HFF-Myc (cell line): ENCODE results near the gene BRD1.
A peak's percentile ranks its signal among the peaks of the same experiment; 100 is the strongest.

Experiments
- DNase-seq: peaks from one replicate; pipeline ENCODE4 v3.0.0-alpha.2; 2011; ENCODE audit warnings: low read depth; ENCODE audit errors: extremely low read depth
- H3K4me3 ChIP-seq: replicated peaks from 2 replicates; pipeline ENCODE4 v1.5.1; 2011; ENCODE audit warnings: low read depth, mild to moderate bottlenecking, control low read depth, low read length
- CTCF ChIP-seq: IDR thresholded peaks from 2 replicates; pipeline ENCODE4 v1.5.1; 2012; ENCODE audit warnings: mild to moderate bottlenecking, low read depth, low read length, control low read depth; ENCODE audit errors: missing control alignments

The BRD1 gene

GRCh38 chr22:49847751-49848689 is 20.3 kb upstream of the BRD1 start:
- DNase-seq: no peak
- no peak for TF ChIP-seq CTCF
- H3K4me3 ChIP-seq: 0 out of 2 replicates have a peak overlapping the region, but pooled peaks have one; percentile 3

GRCh38 chr22:49845666-49846459 is 18.2 kb upstream of the BRD1 start:
- no peak overlapping the region for H3K4me3 ChIP-seq
- no peak for TF ChIP-seq CTCF
- DNase-seq: no peak

GRCh38 chr22:49845241-49845640 is 17.6 kb upstream of the BRD1 start:
- no peak overlapping the region for H3K4me3 ChIP-seq
- DNase-seq: no peak
- TF ChIP-seq CTCF: no peak

- no peak overlapping the region for H3K4me3 ChIP-seq
- no peak for TF ChIP-seq CTCF
- DNase-seq: no peak
Observed at GRCh38 chr22:49838771-49839717, 11.4 kb upstream of the BRD1 start.

- TF ChIP-seq CTCF: no peak
- no peak overlapping the region for H3K4me3 ChIP-seq
- no peak for DNase-seq
Observed at GRCh38 chr22:49833340-49834007, 5.8 kb upstream of the BRD1 start.
